Stimulated activated naive CD8-positive, alpha-beta T cell treated with anti-CD3 and anti-CD28 coated beads, Interleukin-15, Interleukin-2, amounts not matched to agents 100 ng/mL and 50 ng/mL, for 24 hours (primary cell): ENCODE results near the gene TNS3.

Experiments
- H3K27ac Mint-ChIP-seq: one replicate; pipeline ENCODE4 v1.8.0; 2021; ENCODE audit warnings: mild to moderate bottlenecking, mixed read lengths
- H3K27me3 Mint-ChIP-seq: one replicate; pipeline ENCODE4 v1.8.0; 2021; ENCODE audit warnings: mixed read lengths
- H3K36me3 Mint-ChIP-seq: one replicate; pipeline ENCODE4 v1.8.0; 2021; ENCODE audit warnings: low read depth, mixed read lengths
- H3K4me1 Mint-ChIP-seq: one replicate; pipeline ENCODE4 v1.8.0; 2021; ENCODE audit warnings: low read depth, mixed read lengths
- H3K4me3 Mint-ChIP-seq: one replicate; pipeline ENCODE4 v1.8.0; 2021; ENCODE audit warnings: mild to moderate bottlenecking, mixed read lengths
- H3K9me3 Mint-ChIP-seq: one replicate; pipeline ENCODE4 v1.8.0; 2021; ENCODE audit warnings: mixed read lengths

Gene TNS3

GRCh38 chr7:47454974-47455871, 126.7 kb downstream of the TNS3 start:
- Mint-ChIP-seq H3K9me3 (no peaks in the 10 kb centered on the region), H3K27me3 (no peaks in the 10 kb centered on the region), H3K27ac (no peak overlapping the region), H3K4me3 (no peak overlapping the region), H3K4me1 (no peaks in the 10 kb centered on the region), H3K36me3 (no peaks in the 10 kb centered on the region)

- H3K27ac Mint-ChIP-seq, result no peak overlapping the region
- no peaks in the 10 kb centered on the region for H3K4me1 Mint-ChIP-seq
- no peak overlapping the region for H3K4me3 Mint-ChIP-seq
- H3K9me3 Mint-ChIP-seq, result no peaks in the 10 kb centered on the region
- no peaks in the 10 kb centered on the region for H3K27me3 Mint-ChIP-seq
- H3K36me3 Mint-ChIP-seq, result no peaks in the 10 kb centered on the region
Measured at GRCh38 chr7:47454069-47454973, 127.6 kb downstream of the TNS3 start.

- H3K27ac Mint-ChIP-seq, result no peak overlapping the region
- H3K36me3 Mint-ChIP-seq, result no peaks in the 10 kb centered on the region
- H3K4me1 Mint-ChIP-seq, result no peaks in the 10 kb centered on the region
- H3K9me3 Mint-ChIP-seq, result no peaks in the 10 kb centered on the region
- H3K27me3 Mint-ChIP-seq, result no peaks in the 10 kb centered on the region
- H3K4me3 Mint-ChIP-seq, result no peak overlapping the region
Measured at GRCh38 chr7:47453093-47454061, 128.5 kb downstream of the TNS3 start.

GRCh38 chr7:47452715-47453092, 129.2 kb downstream of the TNS3 start:
- no peaks in the 10 kb centered on the region for H3K36me3 Mint-ChIP-seq
- no peaks in the 10 kb centered on the region for H3K9me3 Mint-ChIP-seq
- H3K27ac Mint-ChIP-seq, result no peak overlapping the region
- H3K4me1 Mint-ChIP-seq, result no peaks in the 10 kb centered on the region
- H3K27me3 Mint-ChIP-seq, result no peaks in the 10 kb centered on the region
- no peak overlapping the region for H3K4me3 Mint-ChIP-seq

- Mint-ChIP-seq H3K36me3 (no peaks in the 10 kb centered on the region), H3K27me3 (no peaks in the 10 kb centered on the region), H3K9me3 (no peaks in the 10 kb centered on the region), H3K4me3 (no peak overlapping the region), H3K27ac (no peak overlapping the region), H3K4me1 (no peaks in the 10 kb centered on the region)
Measured at GRCh38 chr7:47452295-47452694, 129.6 kb downstream of the TNS3 start.

GRCh38 chr7:47451851-47452205, 130.1 kb downstream of the TNS3 start:
- H3K4me1 Mint-ChIP-seq, result no peaks in the 10 kb centered on the region
- H3K9me3 Mint-ChIP-seq, result no peaks in the 10 kb centered on the region
- H3K36me3 Mint-ChIP-seq, result no peaks in the 10 kb centered on the region
- no peak overlapping the region for H3K4me3 Mint-ChIP-seq
- H3K27ac Mint-ChIP-seq, result no peak overlapping the region
- H3K27me3 Mint-ChIP-seq, result no peaks in the 10 kb centered on the region

- Mint-ChIP-seq H3K4me1 (no peaks in the 10 kb centered on the region), H3K36me3 (no peaks in the 10 kb centered on the region), H3K27ac (no peak overlapping the region), H3K4me3 (no peak overlapping the region), H3K27me3 (no peaks in the 10 kb centered on the region), H3K9me3 (no peaks in the 10 kb centered on the region)
Measured at GRCh38 chr7:47449810-47450590, 131.9 kb downstream of the TNS3 start.

- Mint-ChIP-seq H3K27ac (no peak overlapping the region), H3K27me3 (no peaks in the 10 kb centered on the region), H3K36me3 (no peaks in the 10 kb centered on the region), H3K4me3 (no peak overlapping the region), H3K4me1 (no peaks in the 10 kb centered on the region), H3K9me3 (no peaks in the 10 kb centered on the region)
Measured at GRCh38 chr7:47448971-47449370, 132.9 kb downstream of the TNS3 start.

GRCh38 chr7:47447621-47448349, 134.1 kb downstream of the TNS3 start:
- H3K4me3 Mint-ChIP-seq, result no peak overlapping the region
- H3K36me3 Mint-ChIP-seq, result no peaks in the 10 kb centered on the region
- H3K4me1 Mint-ChIP-seq, result no peaks in the 10 kb centered on the region
- no peak overlapping the region for H3K27ac Mint-ChIP-seq
- no peaks in the 10 kb centered on the region for H3K27me3 Mint-ChIP-seq
- H3K9me3 Mint-ChIP-seq, result no peaks in the 10 kb centered on the region

GRCh38 chr7:47446871-47447466, 134.9 kb downstream of the TNS3 start:
- no peaks in the 10 kb centered on the region for H3K9me3 Mint-ChIP-seq

GRCh38 chr7:47444376-47445098, 137.4 kb downstream of the TNS3 start:
- no peak overlapping the region for H3K4me3 Mint-ChIP-seq
- H3K27ac Mint-ChIP-seq, result no peak overlapping the region
- no peaks in the 10 kb centered on the region for H3K27me3 Mint-ChIP-seq
- H3K9me3 Mint-ChIP-seq, result no peaks in the 10 kb centered on the region
- H3K36me3 Mint-ChIP-seq, result no peaks in the 10 kb centered on the region
- H3K4me1 Mint-ChIP-seq, result no peaks in the 10 kb centered on the region

More at GRCh38 chr7:47446871-47447466, 134.9 kb downstream of the TNS3 start:
- Mint-ChIP-seq H3K4me1 (no peaks in the 10 kb centered on the region), H3K36me3 (no peaks in the 10 kb centered on the region), H3K27me3 (no peaks in the 10 kb centered on the region), H3K4me3 (no peak overlapping the region), H3K27ac (no peak overlapping the region)

- Mint-ChIP-seq H3K4me3 (no peak overlapping the region), H3K27me3 (no peaks in the 10 kb centered on the region), H3K9me3 (no peaks in the 10 kb centered on the region), H3K27ac (no peak overlapping the region), H3K4me1 (no peaks in the 10 kb centered on the region), H3K36me3 (no peaks in the 10 kb centered on the region)
Measured at GRCh38 chr7:47443049-47443448, 138.9 kb downstream of the TNS3 start.

GRCh38 chr7:47442605-47442865, 139.4 kb downstream of the TNS3 start:
- H3K4me3 Mint-ChIP-seq, result no peak overlapping the region
- H3K4me1 Mint-ChIP-seq, result no peaks in the 10 kb centered on the region
- no peak overlapping the region for H3K27ac Mint-ChIP-seq
- H3K27me3 Mint-ChIP-seq, result no peaks in the 10 kb centered on the region
- no peaks in the 10 kb centered on the region for H3K9me3 Mint-ChIP-seq
- no peaks in the 10 kb centered on the region for H3K36me3 Mint-ChIP-seq
